ENCODE results near the gene ZNF683. TPM values are rescaled to one million over a fixed set of nuclear protein-coding genes. Genes with fewer than 3 reads are reported as not detected.

The ZNF683 gene
- total RNA-seq, 1 donor from 2014 or later: 0.31 TPM

GRCh38 chr1:26318338-26319064 is 54.0 kb downstream of the ZNF683 start:
- intact Hi-C loops (cut with DNase I): loop anchor here (5.0 kb wide), 1 partner anchor 36 kb away; the partner anchor contains the start of gene SH3BGRL3
- ATAC-seq (peak; percentile 40), DNase-seq (ENCODE audit: low spot score) (no peak)

- ATAC-seq (no peak), DNase-seq (ENCODE audit: low spot score) (no peak)
- intact Hi-C loops (cut with DNase I): loop anchor here (5.0 kb wide), 1 partner anchor 35 kb away; the partner anchor contains the start of gene SH3BGRL3
Observed at GRCh38 chr1:26317612-26318337, 54.8 kb downstream of the ZNF683 start, which contains the start of gene CD52. TSS of gene CD52 (plus strand) at chr1:26317958. CDS start at chr1:26318018, 60 bp downstream.

GRCh38 chr1:26317146-26317545 is 55.4 kb downstream of the ZNF683 start:
- DNase-seq (ENCODE audit: low spot score): no peak
- intact Hi-C loops (cut with DNase I): loop anchor here (5.0 kb wide), 1 partner anchor 35 kb away; the partner anchor contains the start of gene SH3BGRL3
- no peak for ATAC-seq

GRCh38 chr1:26315874-26316850 is 56.4 kb downstream of the ZNF683 start:
- no peak for ATAC-seq

GRCh38 chr1:26314501-26314900 is 58.0 kb downstream of the ZNF683 start:
- ATAC-seq: no peak
- intact Hi-C loops (cut with DNase I): no loop called here
- no peak for DNase-seq (ENCODE audit: low spot score)

More at GRCh38 chr1:26315874-26316850, 56.4 kb downstream of the ZNF683 start:
- intact Hi-C loops (cut with DNase I): loop anchor here (5.0 kb wide), 1 partner anchor 34 kb away; the partner anchor contains the start of gene SH3BGRL3
- no peak for DNase-seq (ENCODE audit: low spot score)

Other genes starting within 250 kb of the ZNF683 start
- 11.8 TPM for gene FAM110D, start 213.7 kb downstream of the ZNF683 start, total RNA-seq
- not detected for gene C1orf232, start 203.8 kb downstream of the ZNF683 start, total RNA-seq
- gene ZNF593, start 202.8 kb downstream of the ZNF683 start, total RNA-seq: 18.3 TPM
- not detected for gene ZNF593OS, start 200.9 kb downstream of the ZNF683 start, total RNA-seq
- 3.1 TPM for gene CNKSR1, start 195.3 kb downstream of the ZNF683 start, total RNA-seq
- gene CATSPER4, start 182.1 kb downstream of the ZNF683 start, total RNA-seq: not detected
- gene CEP85, start 138.6 kb downstream of the ZNF683 start, total RNA-seq: 17.6 TPM
- 106 TPM for gene SH3BGRL3, start 92.7 kb downstream of the ZNF683 start, total RNA-seq
- gene UBXN11, start 66.1 kb downstream of the ZNF683 start, total RNA-seq: 23.1 TPM
- gene CD52, start 54.8 kb downstream of the ZNF683 start, total RNA-seq: 13.2 TPM
- not detected for gene CRYBG2, start 18.6 kb downstream of the ZNF683 start, total RNA-seq
- gene LIN28A, start 38.1 kb upstream of the ZNF683 start, total RNA-seq: not detected
- gene DHDDS, start 59.6 kb upstream of the ZNF683 start, total RNA-seq: 42.2 TPM
- 199 TPM for gene HMGN2, start 99.7 kb upstream of the ZNF683 start, total RNA-seq
- 26.8 TPM for gene RPS6KA1, start 157.0 kb upstream of the ZNF683 start, total RNA-seq